SK-N-SH (cell line): ENCODE results near the gene PLD4. TPM values are rescaled to one million over a fixed set of nuclear protein-coding genes. Genes with fewer than 3 reads are reported as not detected.
"Not testable (repeated sequence)": the region's sequence is repeated elsewhere in the genome, so short reads cannot be mapped to it uniquely, and the experiment has no call there.

ENCODE experiments used
- CTCF ChIA-PET: fragments of 300-600, 350-600 bp; formaldehyde crosslinking; extraction: SDS; loops from one replicate; lab custom pipeline; 2021; lab: Yijun Ruan, JAX
- POLR2A ChIA-PET: fragments of 350-600 bp; sonication (Branson Sonifier 250); formaldehyde crosslinking; extraction: SDS; loops from one replicate; lab custom pipeline; 2020; ENCODE audit warnings: antibody characterized with exemption, inconsistent platforms; lab: Yijun Ruan, JAX
- DNase-seq: peaks from one replicate; pipeline ENCODE4 v3.0.0; 2012
- H2AFZ ChIP-seq: fragments of 200-600 bp; sonication (generic); 2 replicates; pipeline ENCODE4 v1.8.1; 2016; ENCODE audit warnings: antibody characterized with exemption, mild to moderate bottlenecking, low read depth
- H3F3A ChIP-seq: fragments of 200-600 bp; sonication (generic); replicated peaks from 2 replicates; pipeline ENCODE3; 2016; ENCODE audit warnings: antibody characterized with exemption, mild to moderate bottlenecking; ENCODE audit not compliant: insufficient read depth
- H3K27ac ChIP-seq, 2 experiments: fragments of 200-500 bp in 1 of 2; fragments of 200-600 bp in 1 of 2; sonication (Bioruptor generic) in 1 of 2; sonication (generic), shearing (Covaris generic) in 1 of 2; 2 replicates each; pipeline versions ENCODE4 v1.5.1 to v1.6.1; 2014 to 2016; ENCODE audit warnings: low read depth in 2 of 2, inconsistent platforms in 1 of 2, low read length in 1 of 2, mild to moderate bottlenecking in 1 of 2, mixed read lengths in 1 of 2
- H3K27me3 ChIP-seq: fragments of 200-600 bp; sonication (generic), shearing (Covaris generic); 2 replicates; pipeline ENCODE4 v1.6.1; 2016; ENCODE audit warnings: mixed run types; ENCODE audit not compliant: insufficient read depth
- H3K36me3 ChIP-seq, 2 experiments: fragments of 200-500 bp in 1 of 2; fragments of 200-600 bp in 1 of 2; sonication (Bioruptor generic) in 1 of 2; sonication (generic) in 1 of 2; replicated peaks in 1 of 2; 2 replicates each; pipeline versions ENCODE3 to v1.5.1; 2014 to 2016; ENCODE audit warnings: low read length in 1 of 2, mild to moderate bottlenecking in 1 of 2; ENCODE audit not compliant: insufficient read depth in 2 of 2, control insufficient read depth in 1 of 2
- H3K4me1 ChIP-seq, 2 experiments: fragments of 200-500 bp in 1 of 2; fragments of 200-600 bp in 1 of 2; sonication (Bioruptor generic) in 1 of 2; sonication (generic), shearing (Covaris generic) in 1 of 2; 2 replicates each; pipeline versions ENCODE4 v1.5.1 to v1.6.1; 2014 to 2016; ENCODE audit warnings: low read depth in 1 of 2, low read length in 1 of 2, mixed run types in 1 of 2; ENCODE audit not compliant: insufficient read depth in 2 of 2, control insufficient read depth in 1 of 2
- H3K4me2 ChIP-seq: fragments of 200-600 bp; sonication (generic), shearing (Covaris generic); 2 replicates; pipeline ENCODE4 v1.6.1; 2017; ENCODE audit warnings: mixed run types
- H3K4me3 ChIP-seq, 2 experiments: fragments of 200-500 bp in 1 of 2; fragments of 200-600 bp in 1 of 2; sonication (Bioruptor generic) in 1 of 2; sonication (generic), shearing (Covaris generic) in 1 of 2; 2 replicates each; pipeline versions ENCODE4 v1.5.1 to v1.8.1; 2014 to 2016; ENCODE audit warnings: low read depth in 2 of 2, inconsistent platforms in 1 of 2, low read length in 1 of 2, mild to moderate bottlenecking in 1 of 2, mixed read lengths in 1 of 2, moderate library complexity in 1 of 2
- H3K79me2 ChIP-seq: fragments of 200-600 bp; sonication (generic); 2 replicates; pipeline ENCODE4 v1.8.1; 2017; ENCODE audit warnings: mild to moderate bottlenecking; ENCODE audit not compliant: insufficient read depth
- H3K9ac ChIP-seq: fragments of 200-600 bp; sonication (generic); 2 replicates; pipeline ENCODE4 v1.6.1; 2017; ENCODE audit warnings: mixed run types
- H3K9me2 ChIP-seq: fragments of 200-600 bp; sonication (generic); 2 replicates; pipeline ENCODE4 v1.6.1; 2017; ENCODE audit warnings: mixed run types
- H3K9me3 ChIP-seq: fragments of 200-600 bp; sonication (generic); 2 replicates; pipeline ENCODE4 v1.6.1; 2017; ENCODE audit warnings: mixed run types, mild to moderate bottlenecking, moderate library complexity
- H4K20me1 ChIP-seq: fragments of 200-600 bp; sonication (generic); 2 replicates; pipeline ENCODE4 v1.6.1; 2017; ENCODE audit warnings: mild to moderate bottlenecking, mixed run types; ENCODE audit not compliant: insufficient read depth
- CTCF ChIP-seq: fragments of 200-600 bp; sonication (generic); IDR thresholded peaks from 2 replicates; pipeline ENCODE4 v1.6.1; 2017; ENCODE audit warnings: antibody characterized with exemption, mild to moderate bottlenecking, moderate library complexity
- ELF1 ChIP-seq: IDR thresholded peaks from 2 replicates; pipeline ENCODE4 v1.4.0; 2012
- FOSL2 ChIP-seq: IDR thresholded peaks from 2 replicates; pipeline ENCODE4 v1.4.0; 2012; ENCODE audit warnings: low read depth, mild to moderate bottlenecking, moderate library complexity, borderline replicate concordance
- GABPA ChIP-seq: IDR thresholded peaks from 2 replicates; pipeline ENCODE4 v1.4.0; 2012; ENCODE audit warnings: low read depth, mild to moderate bottlenecking
- JUND ChIP-seq: IDR thresholded peaks from 2 replicates; pipeline ENCODE4 v1.4.0; 2012
- MEF2A ChIP-seq: IDR thresholded peaks from 2 replicates; pipeline ENCODE4 v1.4.0; 2012; ENCODE audit warnings: low read depth, borderline replicate concordance
- NFIC ChIP-seq: IDR thresholded peaks from 2 replicates; pipeline ENCODE4 v1.4.0; 2012; ENCODE audit warnings: borderline replicate concordance
- PBX3 ChIP-seq: IDR thresholded peaks from 2 replicates; pipeline ENCODE4; 2012
- POLR2AphosphoS5 ChIP-seq: IDR thresholded peaks from 2 replicates; pipeline ENCODE4 v1.6.1; 2012; ENCODE audit warnings: low read depth, low read length
- RFX5 ChIP-seq: IDR thresholded peaks from 2 replicates; pipeline ENCODE4 v1.6.1; 2012; ENCODE audit warnings: mild to moderate bottlenecking, improper control_type of control experiment, low read length
- SIN3A ChIP-seq: IDR thresholded peaks from 2 replicates; pipeline ENCODE4 v1.6.1; 2012; ENCODE audit warnings: low read depth, mild to moderate bottlenecking, low read length, moderate library complexity, borderline replicate concordance
- TCF12 ChIP-seq: IDR thresholded peaks from 2 replicates; pipeline ENCODE4 v1.4.0; 2012
- TEAD4 ChIP-seq: IDR thresholded peaks from 2 replicates; pipeline ENCODE4 v1.4.0; 2012; ENCODE audit warnings: mild to moderate bottlenecking, borderline replicate concordance; ENCODE audit not compliant: insufficient read depth
- WGBS: methylation state at CpG from one replicate; pipeline ENCODE4 v1.1.6; 2017; ENCODE audit warnings: low lambda C conversion rate; 5-methylcytosine and 5-hydroxymethylcytosine counted together
- polyA plus RNA-seq, 3 experiments: library from polyadenylated mRNA; depleted of rRNA; stranded (reverse); fragments of >200 nt; gene quantifications; 2 replicates each; pipeline ENCODE4 v1.2.3, GENCODE V29; 2012

The PLD4 gene
- polyA plus RNA-seq, 1 of the 3 experiments (the other 2 are of a cell fraction) = 0.02 TPM

- H3K9me2 ChIP-seq = no peaks in the 10 kb centered on the region
- no peak overlapping the region for H3K4me2 ChIP-seq
- no peaks in the 10 kb centered on the region for H3K79me2 ChIP-seq
- H3K4me3 ChIP-seq = no peak overlapping the region
- H3K9ac ChIP-seq = no peak overlapping the region
- TF ChIP-seq TEAD4 = no peak
- no peak for DNase-seq
- 79% methylated on average over 6 of the region's 17 CpGs for WGBS
- H3K4me1 ChIP-seq = no peaks in the 10 kb centered on the region
- H2AFZ ChIP-seq = no peak overlapping the region
- POLR2A ChIA-PET = no interaction called here
- peaks cover 7 to 24% of the 10 kb centered on the region in 2 experiments for H3K36me3 ChIP-seq
- CTCF ChIA-PET = interaction anchor here (1.3 kb wide), 1 partner anchor 26 kb away, joined by 3 read pairs; no protein-coding TSS in a partner anchor
- H3K27me3 ChIP-seq = no peaks in the 10 kb centered on the region
- H3F3A ChIP-seq = no peaks in the 10 kb centered on the region
- no peaks in the 10 kb centered on the region for H3K9me3 ChIP-seq
- no peaks in the 10 kb centered on the region for H4K20me1 ChIP-seq
- no peak overlapping the region for H3K27ac ChIP-seq
These were observed 25.3 kb downstream of the PLD4 start for GRCh38 chr14:104950021-104950420.

- CTCF ChIA-PET = interaction anchor here (1.7 kb wide), 1 partner anchor 25 kb away, joined by 5 read pairs; no protein-coding TSS in a partner anchor
- POLR2A ChIA-PET, H3K4me3 ChIP-seq, H3K79me2 ChIP-seq, H3K9me3 ChIP-seq, H3K4me1 ChIP-seq, H3K9me2 ChIP-seq, H3K27me3 ChIP-seq, H4K20me1 ChIP-seq, DNase-seq, H3F3A ChIP-seq, H3K4me2 ChIP-seq, H2AFZ ChIP-seq, H3K27ac ChIP-seq, H3K9ac ChIP-seq: not testable (repeated sequence)
- 87% methylated on average over 10 of the region's 15 CpGs for WGBS
- peaks cover 14 to 31% of the 10 kb centered on the region in 2 experiments for H3K36me3 ChIP-seq
These were observed 26.0 kb downstream of the PLD4 start for GRCh38 chr14:104950701-104951100.

GRCh38 chr14:104951863-104952657, 27.4 kb downstream of the PLD4 start:
- H4K20me1 ChIP-seq, H3K9me3 ChIP-seq, H3K4me1 ChIP-seq, H3F3A ChIP-seq, H3K9me2 ChIP-seq, H3K27me3 ChIP-seq, H2AFZ ChIP-seq, DNase-seq, H3K27ac ChIP-seq, H3K79me2 ChIP-seq, H3K4me2 ChIP-seq, H3K4me3 ChIP-seq, POLR2A ChIA-PET, H3K9ac ChIP-seq: not testable (repeated sequence)
- WGBS = 90% methylated on average over 13 of the region's 28 CpGs
- peaks cover 17 to 44% of the 10 kb centered on the region in 2 experiments for H3K36me3 ChIP-seq
- CTCF ChIA-PET = interaction anchor here (1.1 to 1.7 kb wide), 2 partner anchors 18 to 24 kb away, joined by 4 to 5 read pairs; no protein-coding TSS in a partner anchor

GRCh38 chr14:104953097-104953496, 28.4 kb downstream of the PLD4 start:
- CTCF ChIA-PET = no interaction called here
- TF ChIP-seq CTCF (no peak), TCF12 (no peak), NFIC (no peak), RFX5 (no peak), ELF1 (no peak), MEF2A (no peak), SIN3A (no peak), FOSL2 (no peak), GABPA (no peak), JUND (no peak), POLR2AphosphoS5 (no peak), PBX3 (no peak)

More at GRCh38 chr14:104953097-104953496, 28.4 kb downstream of the PLD4 start:
- Histone ChIP-seq H4K20me1 (no peaks in the 10 kb centered on the region), H3K27ac (no peak overlapping the region), H3K9me3 (no peaks in the 10 kb centered on the region), H3K4me1 (no peaks in the 10 kb centered on the region), H3K27me3 (no peaks in the 10 kb centered on the region), H3K4me3 (no peak overlapping the region), H3K36me3 (peaks cover 27 to 50% of the 10 kb centered on the region in 2 experiments), H3K9me2 (no peaks in the 10 kb centered on the region), H2AFZ (no peak overlapping the region), H3F3A (no peaks in the 10 kb centered on the region), H3K79me2 (peaks cover 6% of the 10 kb centered on the region; the same call in 1 of the 2 replicates), H3K4me2 (no peak overlapping the region), H3K9ac (no peak overlapping the region)
- 85% methylated on average over 7 of the region's 13 CpGs for WGBS
- POLR2A ChIA-PET = no interaction called here
- DNase-seq = no peak
